ENCODE measurements around the gene HADHA.

DNA sequence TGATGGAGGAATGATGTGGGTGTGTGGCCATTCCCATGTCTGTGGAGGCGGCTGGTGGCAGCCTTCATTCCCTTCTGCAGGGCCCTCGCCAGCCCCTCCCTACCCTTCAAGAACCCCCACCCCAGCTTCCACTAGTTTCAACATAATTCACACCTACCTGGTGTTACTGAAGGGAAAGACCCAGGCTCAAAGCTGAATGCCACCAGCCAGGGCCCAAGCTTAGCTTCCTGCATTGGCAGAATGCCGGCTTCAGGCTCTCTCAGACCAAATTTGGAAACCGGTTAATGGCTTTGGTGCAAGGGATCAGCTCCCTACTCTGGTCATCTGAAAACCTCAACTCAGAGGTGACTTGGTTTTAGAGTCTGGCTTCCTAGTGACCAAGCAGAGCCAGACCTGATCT lies 54.7 kb downstream of the HADHA start:
- TF ChIP-seq POLR2A (IDR thresholded peaks at IDR 0.05), result no peak
- no peak for TF ChIP-seq CTCF (IDR thresholded peaks at IDR 0.05)
